Stimulated activated memory B cell treated with anti-CD40 and anti-IgM and Interleukin-4, amounts not matched to agents 10 μg/mL and 1 μg/mL and 100 μg/mL, for 72 hours (primary cell): ENCODE results near the gene CPNE8.

Source experiments
- ATAC-seq: fragments of 150-1000 bp; cut with Tn5 transposase; 2 replicates; pipeline ENCODE4 v1.10.0; 2021
- H3K27ac Mint-ChIP-seq: one replicate; pipeline ENCODE4 v1.8.0; 2022; ENCODE audit warnings: mild to moderate bottlenecking, mixed read lengths
- H3K27me3 Mint-ChIP-seq: one replicate; pipeline ENCODE4 v1.8.0; 2022; ENCODE audit warnings: mixed read lengths
- H3K36me3 Mint-ChIP-seq: one replicate; pipeline ENCODE4 v1.8.0; 2022; ENCODE audit warnings: mixed read lengths
- H3K4me1 Mint-ChIP-seq: one replicate; pipeline ENCODE4 v1.8.0; 2022; ENCODE audit warnings: mixed read lengths
- H3K4me3 Mint-ChIP-seq: one replicate; pipeline ENCODE4 v1.8.0; 2022; ENCODE audit warnings: mild to moderate bottlenecking, moderate library complexity, mixed read lengths
- H3K9me3 Mint-ChIP-seq: one replicate; pipeline ENCODE4 v1.8.0; 2022; ENCODE audit warnings: mixed read lengths

The CPNE8 gene

DNA sequence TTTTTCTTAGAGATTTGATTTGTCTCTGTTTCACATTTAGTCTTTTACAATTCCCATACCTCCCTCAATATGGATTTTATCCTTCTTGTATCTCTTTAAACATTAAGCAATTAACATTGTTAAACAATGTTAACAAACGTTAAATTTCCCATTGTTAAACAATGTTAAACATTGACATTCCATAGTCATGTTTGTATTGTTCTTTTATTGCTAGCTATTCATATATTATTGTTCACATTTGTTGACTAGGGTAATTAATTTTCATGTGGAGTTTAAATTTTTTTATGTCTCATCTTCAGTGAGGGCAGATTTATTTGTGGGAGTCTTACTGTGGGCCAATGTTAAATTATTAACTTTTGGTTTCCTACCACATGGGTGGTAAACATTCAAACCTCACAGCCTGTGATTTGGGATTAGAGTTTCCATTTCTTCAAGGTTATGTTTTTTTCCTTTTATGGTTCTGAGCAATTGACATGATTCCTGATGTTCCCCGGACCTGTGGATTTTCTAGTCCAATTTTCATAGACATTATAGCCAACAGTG is 294.5 kb downstream of the CPNE8 start:
- Mint-ChIP-seq H3K4me3 (no peak overlapping the region), H3K27me3 (no peaks in the 10 kb centered on the region), H3K36me3 (no peaks in the 10 kb centered on the region), H3K9me3 (peaks cover 5% of the 10 kb centered on the region), H3K4me1 (no peaks in the 10 kb centered on the region), H3K27ac (no peak overlapping the region)
- ATAC-seq, result no peak

DNA sequence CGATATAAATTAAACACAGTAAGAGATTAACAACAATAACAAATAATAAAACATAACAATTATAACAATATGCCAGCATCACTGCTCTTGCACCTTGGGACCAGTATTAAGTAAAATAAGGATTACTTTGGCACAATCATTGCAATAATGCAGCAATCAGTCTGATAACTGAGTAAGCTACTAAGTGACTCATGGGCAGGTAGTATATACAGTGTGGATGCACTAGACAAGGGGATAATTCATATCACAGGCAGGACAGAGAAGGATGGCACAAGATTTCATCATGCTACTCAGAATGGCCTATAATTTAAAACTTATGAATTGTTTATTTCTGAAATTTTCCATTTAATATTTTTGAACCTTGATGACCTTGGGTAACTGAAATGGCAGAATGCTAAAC is 298.1 kb downstream of the CPNE8 start:
- H3K4me3 Mint-ChIP-seq, result no peak overlapping the region
- peaks cover 8% of the 10 kb centered on the region for H3K9me3 Mint-ChIP-seq
- no peak for ATAC-seq
- H3K27ac Mint-ChIP-seq, result no peak overlapping the region
- no peaks in the 10 kb centered on the region for H3K4me1 Mint-ChIP-seq
- H3K36me3 Mint-ChIP-seq, result no peaks in the 10 kb centered on the region
- H3K27me3 Mint-ChIP-seq, result no peaks in the 10 kb centered on the region
